ENCODE measurements around the gene URB1.
"Not testable (repeated sequence)": the region's sequence is repeated elsewhere in the genome, so short reads cannot be mapped to it uniquely, and the experiment has no call there.

The URB1 gene

GRCh38 chr21:32281531-32281930 lies 111.3 kb downstream of the URB1 start:
- DNase-seq: no peak

- DNase-seq: no peak
Measured at GRCh38 chr21:32279377-32279680, 113.5 kb downstream of the URB1 start.

GRCh38 chr21:32278518-32279376 lies 114.1 kb downstream of the URB1 start, which contains the start of gene MIS18A:
Gene MIS18A (minus strand): TSS chr21:32279049. CDS start chr21:32279014, 35 bp downstream.
- peak; percentile 96 to 97 for DNase-seq

GRCh38 chr21:32278103-32278502 lies 114.7 kb downstream of the URB1 start:
- DNase-seq: peak in 1 of 2 donors; percentile 17

GRCh38 chr21:32276671-32277070 lies 116.1 kb downstream of the URB1 start:
- DNase-seq: no peak

- no peak for DNase-seq
Measured at GRCh38 chr21:32270748-32271147, 122.1 kb downstream of the URB1 start.

GRCh38 chr21:32265321-32265720 lies 127.5 kb downstream of the URB1 start:
- not testable (repeated sequence) for DNase-seq

GRCh38 chr21:32261929-32262328 lies 130.9 kb downstream of the URB1 start:
- no peak for DNase-seq

Data from inflammatory macrophage (primary cell).